ENCODE data around the gene RARG.

Gene RARG

GRCh38 chr12:53160673-53161072, 71.3 kb downstream of the RARG start:
- TF ChIP-seq CTCF (IDR thresholded peaks at IDR 0.05) (no peak), ZFX (IDR thresholded peaks at IDR 0.05; ENCODE audit: borderline replicate concordance) (no peak)

More at GRCh38 chr12:53160673-53161072, 71.3 kb downstream of the RARG start:
- no peak overlapping the region for H3K27ac ChIP-seq

Measured in 22Rv1 (cell line).